A549 (cell line): ENCODE results near the gene INO80D. TPM values are rescaled to one million over a fixed set of nuclear protein-coding genes. Genes with fewer than 3 reads are reported as not detected.

ENCODE experiments used
- ATAC-seq, 2 experiments: fragments of 200-7000 bp in 1 of 2; fragments of >200 bp in 1 of 2; cut with Nextera tagmentation in 1 of 2; cut with Tn5 transposase in 1 of 2; 3 replicates each; pipeline versions ENCODE4 v1.8.0 to v1.9.1; 2018 to 2020; ENCODE audit warnings: mild to moderate bottlenecking in 1 of 2, moderate library complexity in 1 of 2
- CTCF ChIA-PET: fragments of 300-600 bp; sonication (Branson Sonifier 250); formaldehyde crosslinking; extraction: SDS; loops from one replicate; lab custom pipeline; 2021; ENCODE audit warnings: antibody characterized with exemption, inconsistent platforms; lab: Yijun Ruan, JAX
- POLR2A ChIA-PET: fragments of 350-600 bp; formaldehyde crosslinking; extraction: SDS; loops from one replicate; lab custom pipeline; 2021; ENCODE audit warnings: antibody characterized with exemption, inconsistent platforms; lab: Yijun Ruan, JAX
- DNase-seq, 2 experiments: peaks; one replicate each; pipeline versions ENCODE4 v3.0.0 to v3.0.0-alpha.2; 2011 to 2016; ENCODE audit warnings: low read depth in 1 of 2, low spot score in 1 of 2
- FAIRE-seq: peaks from 2 replicates; lab custom pipeline; 2011; peaks lifted over from hg19 to GRCh38; lab: Jason Lieb, UNC
- H3K27ac ChIP-seq, 2 experiments: fragments of >200 bp; sonication (Bioruptor Twin); formaldehyde crosslinking; 3 replicates each; pipeline ENCODE4 v1.5.1; 2016 to 2017
- H3K4me1 ChIP-seq: fragments of >200 bp; sonication (Bioruptor Twin); formaldehyde crosslinking; 3 replicates; pipeline ENCODE4 v1.6.1; 2016
- H3K4me2 ChIP-seq: fragments of >200 bp; sonication (Bioruptor Twin); formaldehyde crosslinking; 3 replicates; pipeline ENCODE4 v1.6.1; 2016
- H3K4me3 ChIP-seq: fragments of >200 bp; sonication (Bioruptor Twin); formaldehyde crosslinking; 3 replicates; pipeline ENCODE4 v1.5.1; 2016
- H3K9me3 ChIP-seq: fragments of >200 bp; sonication (Bioruptor Twin); formaldehyde crosslinking; 3 replicates; pipeline ENCODE4 v1.6.1; 2016
- BCL3 ChIP-seq: fragments of >200 bp; sonication (Bioruptor Twin); formaldehyde crosslinking; IDR thresholded peaks from 3 replicates; pipeline ENCODE4 v1.6.1; 2016
- CBX2 ChIP-seq: fragments of 200-600 bp; sonication (generic); IDR thresholded peaks from 2 replicates; pipeline ENCODE4 v1.6.1; 2016; ENCODE audit warnings: low read depth, mild to moderate bottlenecking, borderline replicate concordance
- CHD4 ChIP-seq: fragments of 200-600 bp; sonication (generic); IDR thresholded peaks from 2 replicates; pipeline ENCODE4 v1.6.1; 2016; ENCODE audit warnings: antibody characterized with exemption, mild to moderate bottlenecking, borderline replicate concordance
- EHF ChIP-seq: fragments of 250-450 bp; sonication (Bioruptor Pico); IDR thresholded peaks from 2 replicates; pipeline ENCODE4 v1.5.0; 2020; ENCODE audit warnings: mild to moderate bottlenecking
- EHMT2 ChIP-seq: fragments of 200-600 bp; sonication (generic); IDR thresholded peaks from 2 replicates; pipeline ENCODE4 v1.6.1; 2016; ENCODE audit warnings: antibody characterized with exemption, low read depth, mild to moderate bottlenecking, moderate library complexity
- FOSB ChIP-seq: fragments of 250-450 bp; sonication (Bioruptor Pico); IDR thresholded peaks from 2 replicates; pipeline ENCODE4 v1.5.0; 2020; ENCODE audit warnings: mild to moderate bottlenecking, moderate library complexity
- GATA3 ChIP-seq: IDR thresholded peaks from 2 replicates; pipeline ENCODE4 v1.6.1; 2012; ENCODE audit warnings: borderline replicate concordance
- HOXB13 ChIP-seq: fragments of 250-450 bp; sonication (Bioruptor Pico); IDR thresholded peaks from 2 replicates; pipeline ENCODE4 v1.5.0; 2020; ENCODE audit warnings: low read depth, mild to moderate bottlenecking, moderate library complexity
- HOXB5 ChIP-seq: fragments of 250-450 bp; sonication (Bioruptor Pico); IDR thresholded peaks from 2 replicates; pipeline ENCODE4 v1.5.0; 2020; ENCODE audit warnings: mild to moderate bottlenecking, moderate library complexity
- JUNB ChIP-seq: fragments of >200 bp; sonication (Bioruptor Twin); formaldehyde crosslinking; IDR thresholded peaks from 2 replicates; pipeline ENCODE4 v1.6.1; 2016
- KDM1A ChIP-seq: fragments of 200-600 bp; sonication (generic); IDR thresholded peaks from 2 replicates; pipeline ENCODE4 v1.6.1; 2016; ENCODE audit warnings: low read depth, mild to moderate bottlenecking
- MAFK ChIP-seq: fragments of 450-650 bp; IDR thresholded peaks from 2 replicates; pipeline ENCODE4 v1.6.1; 2014; ENCODE audit not compliant: partially characterized antibody
- MAZ ChIP-seq: fragments of 150-350 bp; IDR thresholded peaks from 2 replicates; pipeline ENCODE4 v1.6.1; 2014; ENCODE audit warnings: antibody characterized with exemption, low read depth, low read length, borderline replicate concordance
- NFE2L2 ChIP-seq: fragments of 150-350 bp; conservative IDR thresholded peaks from 2 replicates; pipeline ENCODE4 v1.6.1; 2014; ENCODE audit warnings: low read length
- NPAS2 ChIP-seq: fragments of 250-450 bp; sonication (Bioruptor Pico); IDR thresholded peaks from 2 replicates; pipeline ENCODE4 v1.8.0; 2022; ENCODE audit warnings: mild to moderate bottlenecking, moderate library complexity, borderline replicate concordance
- PBX3 ChIP-seq: IDR thresholded peaks from 2 replicates; pipeline ENCODE4 v1.6.1; 2012
- PHF8 ChIP-seq: fragments of 200-600 bp; sonication (generic); IDR thresholded peaks from 2 replicates; pipeline ENCODE4 v1.6.1; 2016; ENCODE audit warnings: low read depth, mild to moderate bottlenecking, antibody characterized with exemption, moderate library complexity, borderline replicate concordance
- POLR2AphosphoS2 ChIP-seq: conservative IDR thresholded peaks from 2 replicates; pipeline ENCODE4 v1.6.1; 2012; ENCODE audit warnings: low read length, improper control_type of control experiment, inconsistent platforms
- RAD21 ChIP-seq, 2 experiments: fragments of >200 bp in 1 of 2; sonication (Bioruptor Twin) in 1 of 2; formaldehyde crosslinking in 1 of 2; IDR thresholded peaks in 1 of 2; conservative IDR thresholded peaks in 1 of 2; 2 replicates in 1 of 2; 3 replicates in 1 of 2; pipeline ENCODE4 v1.6.1; 2012 to 2018; ENCODE audit warnings: inconsistent platforms in 1 of 2
- RCOR1 ChIP-seq: fragments of 150-350 bp; IDR thresholded peaks from 2 replicates; pipeline ENCODE4 v1.6.1; 2014; ENCODE audit warnings: antibody characterized with exemption, low read length, low read depth
- TFCP2L1 ChIP-seq: fragments of 250-450 bp; sonication (Bioruptor Pico); IDR thresholded peaks from 2 replicates; pipeline ENCODE4 v1.5.0; 2021; ENCODE audit warnings: mild to moderate bottlenecking
- TP53 ChIP-seq: fragments of 250-450 bp; sonication (Bioruptor Pico); IDR thresholded peaks from 2 replicates; pipeline ENCODE4 v1.5.0; 2021; ENCODE audit warnings: mild to moderate bottlenecking, moderate library complexity
- ZC3H11A ChIP-seq: fragments of 450-650 bp; IDR thresholded peaks from 2 replicates; pipeline ENCODE4 v1.6.1; 2014; ENCODE audit warnings: antibody characterized with exemption, mild to moderate bottlenecking
- ZFP36 ChIP-seq: fragments of 450-650 bp; IDR thresholded peaks from 2 replicates; pipeline ENCODE4 v1.6.1; 2014; ENCODE audit warnings: borderline replicate concordance; ENCODE audit not compliant: partially characterized antibody
- ZNF302 ChIP-seq: fragments of 250-450 bp; sonication (Bioruptor Pico); IDR thresholded peaks from 2 replicates; pipeline ENCODE4 v1.9.0; 2021; ENCODE audit warnings: inconsistent platforms, mild to moderate bottlenecking, moderate library complexity
- ZSCAN20 ChIP-seq: fragments of 250-450 bp; sonication (Bioruptor Pico); IDR thresholded peaks from 2 replicates; pipeline ENCODE4 v1.8.0; 2022; ENCODE audit warnings: mild to moderate bottlenecking, moderate library complexity
- WGBS: methylation state at CpG from one replicate; pipeline ENCODE4 v1.1.6; 2017; ENCODE audit errors: missing lambda C conversion rate; 5-methylcytosine and 5-hydroxymethylcytosine counted together
- polyA plus RNA-seq, 4 experiments: library from polyadenylated mRNA; depleted of rRNA in 3 of 4; stranded (reverse); fragments of >200 nt; fragmentation: RNase III in 1 of 4; extraction: RNeasy Plus Mini Kit Qiagen cat#74134 plus additional on column Dnase treatment in 1 of 4; gene quantifications; 2 replicates in 3 of 4; 3 replicates in 1 of 4; pipeline ENCODE4 v1.2.3, GENCODE V29; 2011 to 2017
- TF ChIP-seq, protein P1 (sequence below): fragments of 250-450 bp; sonication (Bioruptor Pico); IDR thresholded peaks from 2 replicates; pipeline ENCODE4 v1.5.0; 2021; ENCODE audit warnings: mild to moderate bottlenecking, moderate library complexity, borderline replicate concordance
- TF ChIP-seq, protein P2 (sequence below): IDR thresholded peaks from 2 replicates; pipeline ENCODE4 v1.6.1; 2012; ENCODE audit warnings: low read depth, borderline replicate concordance
- TF ChIP-seq, protein P3 (sequence below): fragments of 150-350 bp; IDR thresholded peaks from 2 replicates; pipeline ENCODE4 v1.6.1; 2014; ENCODE audit warnings: low read depth, mild to moderate bottlenecking, low read length

The INO80D gene
- polyA plus RNA-seq, 2 of the 4 experiments (the other 2 are of a cell fraction): 1.4 to 5.0 TPM

GRCh38 chr2:206051912-206052311 is 34.1 kb downstream of the INO80D start:
- no peak for ATAC-seq
- no peak overlapping the region for H3K4me2 ChIP-seq
- CTCF ChIA-PET: no interaction called here
- no peak overlapping the region for H3K4me3 ChIP-seq
- TF ChIP-seq MAFK (peak; percentile 20), RAD21 (conservative IDR thresholded peaks at IDR 0.05 in 1 of 2, IDR thresholded peaks at IDR 0.05 in 1 of 2) (no peak), TFCP2L1 (CRISPR knock-in tag) (no peak)
- TF ChIP-seq, protein P1, sequence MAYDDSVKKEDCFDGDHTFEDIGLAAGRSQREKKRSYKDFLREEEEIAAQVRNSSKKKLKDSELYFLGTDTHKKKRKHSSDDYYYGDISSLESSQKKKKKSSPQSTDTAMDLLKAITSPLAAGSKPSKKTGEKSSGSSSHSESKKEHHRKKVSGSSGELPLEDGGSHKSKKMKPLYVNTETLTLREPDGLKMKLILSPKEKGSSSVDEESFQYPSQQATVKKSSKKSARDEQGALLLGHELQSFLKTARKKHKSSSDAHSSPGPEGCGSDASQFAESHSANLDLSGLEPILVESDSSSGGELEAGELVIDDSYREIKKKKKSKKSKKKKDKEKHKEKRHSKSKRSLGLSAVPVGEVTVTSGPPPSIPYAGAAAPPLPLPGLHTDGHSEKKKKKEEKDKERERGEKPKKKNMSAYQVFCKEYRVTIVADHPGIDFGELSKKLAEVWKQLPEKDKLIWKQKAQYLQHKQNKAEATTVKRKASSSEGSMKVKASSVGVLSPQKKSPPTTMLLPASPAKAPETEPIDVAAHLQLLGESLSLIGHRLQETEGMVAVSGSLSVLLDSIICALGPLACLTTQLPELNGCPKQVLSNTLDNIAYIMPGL (CRISPR knock-in tag): no peak
- WGBS: 74% methylated on average over 6 of the region's 6 CpGs
- H3K27ac ChIP-seq: no peak overlapping the region
- POLR2A ChIA-PET: no interaction called here
- H3K4me1 ChIP-seq: no peaks in the 10 kb centered on the region
- no peaks in the 10 kb centered on the region for H3K9me3 ChIP-seq
- DNase-seq: no peak
- no peak for FAIRE-seq

- CTCF ChIA-PET: no interaction called here
- no peaks in the 10 kb centered on the region for H3K9me3 ChIP-seq
- no peak overlapping the region for H3K27ac ChIP-seq
- H3K4me3 ChIP-seq: no peak overlapping the region
- no peak overlapping the region for H3K4me2 ChIP-seq
- POLR2A ChIA-PET: no interaction called here
- DNase-seq: no peak
- no peaks in the 10 kb centered on the region for H3K4me1 ChIP-seq
- WGBS: 89% methylated on average over 1 of the region's 1 CpG
- no peak for FAIRE-seq
- TF ChIP-seq EHF (CRISPR knock-in tag) (no peak), BCL3 (no peak), ZNF302 (no peak), ZC3H11A (no peak), RCOR1 (no peak), ZFP36 (no peak), GATA3 (no peak), EHMT2 (no peak), RAD21 (conservative IDR thresholded peaks at IDR 0.05 in 1 of 2, IDR thresholded peaks at IDR 0.05 in 1 of 2) (no peak), MAZ (no peak), PHF8 (no peak), KDM1A (no peak), CHD4 (no peak)
- no peak for ATAC-seq
Measured at GRCh38 chr2:206049392-206049791, 36.6 kb downstream of the INO80D start.

GRCh38 chr2:206045251-206045650 is 40.7 kb downstream of the INO80D start:
- FAIRE-seq (no peak), DNase-seq (no peak), ATAC-seq (no peak)
- no peaks in the 10 kb centered on the region for H3K4me1 ChIP-seq
- TF ChIP-seq POLR2AphosphoS2: no peak
- no peak for TF ChIP-seq CBX2
- TF ChIP-seq ZNF302: no peak
- TF ChIP-seq ZSCAN20: no peak
- TF ChIP-seq, protein P2, sequence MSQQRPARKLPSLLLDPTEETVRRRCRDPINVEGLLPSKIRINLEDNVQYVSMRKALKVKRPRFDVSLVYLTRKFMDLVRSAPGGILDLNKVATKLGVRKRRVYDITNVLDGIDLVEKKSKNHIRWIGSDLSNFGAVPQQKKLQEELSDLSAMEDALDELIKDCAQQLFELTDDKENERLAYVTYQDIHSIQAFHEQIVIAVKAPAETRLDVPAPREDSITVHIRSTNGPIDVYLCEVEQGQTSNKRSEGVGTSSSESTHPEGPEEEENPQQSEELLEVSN: no peak
- TF ChIP-seq HOXB13 (CRISPR knock-in tag): no peak
- TF ChIP-seq NPAS2 (CRISPR knock-in tag): no peak
- TF ChIP-seq PBX3: no peak
- no peak for TF ChIP-seq HOXB5 (CRISPR knock-in tag)
- no peak for TF ChIP-seq NFE2L2
- TF ChIP-seq FOSB (CRISPR knock-in tag): no peak
- TF ChIP-seq, protein P3, sequence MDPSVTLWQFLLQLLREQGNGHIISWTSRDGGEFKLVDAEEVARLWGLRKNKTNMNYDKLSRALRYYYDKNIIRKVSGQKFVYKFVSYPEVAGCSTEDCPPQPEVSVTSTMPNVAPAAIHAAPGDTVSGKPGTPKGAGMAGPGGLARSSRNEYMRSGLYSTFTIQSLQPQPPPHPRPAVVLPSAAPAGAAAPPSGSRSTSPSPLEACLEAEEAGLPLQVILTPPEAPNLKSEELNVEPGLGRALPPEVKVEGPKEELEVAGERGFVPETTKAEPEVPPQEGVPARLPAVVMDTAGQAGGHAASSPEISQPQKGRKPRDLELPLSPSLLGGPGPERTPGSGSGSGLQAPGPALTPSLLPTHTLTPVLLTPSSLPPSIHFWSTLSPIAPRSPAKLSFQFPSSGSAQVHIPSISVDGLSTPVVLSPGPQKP: no peak
- no peak for TF ChIP-seq TP53 (CRISPR knock-in tag)
- no peak for TF ChIP-seq RAD21 (conservative IDR thresholded peaks at IDR 0.05 in 1 of 2, IDR thresholded peaks at IDR 0.05 in 1 of 2)
- no peak for TF ChIP-seq JUNB
- ChIA-PET CTCF (interaction anchor here (0.7 to 1.8 kb wide), 2 partner anchors 9 to 88 kb away, joined by 3 to 5 read pairs; no protein-coding TSS in a partner anchor), POLR2A (no interaction called here)
- H3K27ac ChIP-seq: no peak overlapping the region
- no peak overlapping the region for H3K4me2 ChIP-seq
- no peak overlapping the region for H3K4me3 ChIP-seq
- 87% methylated on average over 1 of the region's 1 CpG for WGBS
- H3K9me3 ChIP-seq: no peaks in the 10 kb centered on the region
